SK-N-SH treated with all-trans-retinoic acid at 6 μM for 48 hours (cell line): ENCODE measurements around the gene MXRA7.

Experiments
- ESRRG ChIP-seq: fragments of 250-450 bp; sonication (Bioruptor Pico); IDR thresholded peaks from 2 replicates; pipeline ENCODE4 v1.6.1; 2021; ENCODE audit warnings: mild to moderate bottlenecking
- PPARA ChIP-seq: fragments of 250-450 bp; sonication (Bioruptor Pico); IDR thresholded peaks from 2 replicates; pipeline ENCODE4 v1.5.0; 2020; ENCODE audit warnings: mild to moderate bottlenecking, borderline replicate concordance
- ZC3H10 ChIP-seq: fragments of 250-450 bp; sonication (Bioruptor Pico); IDR thresholded peaks from 2 replicates; pipeline ENCODE4 v1.5.1; 2021; ENCODE audit warnings: mild to moderate bottlenecking, moderate library complexity
- ZFP3 ChIP-seq: fragments of 250-450 bp; sonication (Bioruptor Pico); IDR thresholded peaks from 2 replicates; pipeline ENCODE4 v1.5.0; 2020; ENCODE audit warnings: mild to moderate bottlenecking, moderate library complexity
- ZNF70 ChIP-seq: fragments of 450-650 bp; formaldehyde crosslinking; IDR thresholded peaks from 2 replicates; pipeline ENCODE4 v1.5.0; 2020; ENCODE audit warnings: mild to moderate bottlenecking, moderate library complexity
- TF ChIP-seq, protein P1 (sequence below): fragments of 250-450 bp; sonication (Bioruptor Pico); IDR thresholded peaks from 2 replicates; pipeline ENCODE4 v1.8.0; 2020; ENCODE audit warnings: mild to moderate bottlenecking, moderate library complexity, borderline replicate concordance
- TF ChIP-seq, protein P2 (sequence below): fragments of 250-450 bp; sonication (Bioruptor Pico); IDR thresholded peaks from 2 replicates; pipeline ENCODE4 v1.5.1; 2020; ENCODE audit warnings: low read depth, mild to moderate bottlenecking, moderate library complexity

DNA sequence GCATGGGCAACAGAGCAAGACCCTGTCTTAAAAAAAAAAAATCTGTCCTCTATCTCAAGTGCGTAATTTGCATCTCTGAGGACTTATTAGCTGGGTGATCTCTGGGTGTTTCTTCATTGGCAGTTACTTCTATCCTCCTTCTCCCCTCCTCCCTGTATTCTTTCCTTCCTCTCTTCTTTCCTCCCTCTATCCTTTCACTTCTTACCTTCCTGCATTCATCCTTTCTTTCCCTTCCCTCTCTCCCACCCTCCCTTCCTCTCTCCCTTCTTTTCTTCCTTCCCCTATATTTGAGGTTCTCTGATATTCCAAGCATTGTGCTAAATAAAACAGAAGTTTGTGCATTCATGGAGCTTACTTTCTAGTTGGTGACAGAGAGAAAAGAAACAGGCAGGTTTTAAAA lies 37.9 kb upstream of the MXRA7 start:
- no peak for TF ChIP-seq PPARA (CRISPR knock-in tag)
- no peak for TF ChIP-seq ZFP3 (CRISPR knock-in tag)
- TF ChIP-seq, protein P1, sequence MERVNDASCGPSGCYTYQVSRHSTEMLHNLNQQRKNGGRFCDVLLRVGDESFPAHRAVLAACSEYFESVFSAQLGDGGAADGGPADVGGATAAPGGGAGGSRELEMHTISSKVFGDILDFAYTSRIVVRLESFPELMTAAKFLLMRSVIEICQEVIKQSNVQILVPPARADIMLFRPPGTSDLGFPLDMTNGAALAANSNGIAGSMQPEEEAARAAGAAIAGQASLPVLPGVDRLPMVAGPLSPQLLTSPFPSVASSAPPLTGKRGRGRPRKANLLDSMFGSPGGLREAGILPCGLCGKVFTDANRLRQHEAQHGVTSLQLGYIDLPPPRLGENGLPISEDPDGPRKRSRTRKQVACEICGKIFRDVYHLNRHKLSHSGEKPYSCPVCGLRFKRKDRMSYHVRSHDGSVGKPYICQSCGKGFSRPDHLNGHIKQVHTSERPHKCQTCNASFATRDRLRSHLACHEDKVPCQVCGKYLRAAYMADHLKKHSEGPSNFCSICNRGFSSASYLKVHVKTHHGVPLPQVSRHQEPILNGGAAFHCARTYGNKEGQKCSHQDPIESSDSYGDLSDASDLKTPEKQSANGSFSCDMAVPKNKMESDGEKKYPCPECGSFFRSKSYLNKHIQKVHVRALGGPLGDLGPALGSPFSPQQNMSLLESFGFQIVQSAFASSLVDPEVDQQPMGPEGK (CRISPR knock-in tag): no peak
- TF ChIP-seq ZNF70 (CRISPR knock-in tag): no peak
- TF ChIP-seq, protein P2, sequence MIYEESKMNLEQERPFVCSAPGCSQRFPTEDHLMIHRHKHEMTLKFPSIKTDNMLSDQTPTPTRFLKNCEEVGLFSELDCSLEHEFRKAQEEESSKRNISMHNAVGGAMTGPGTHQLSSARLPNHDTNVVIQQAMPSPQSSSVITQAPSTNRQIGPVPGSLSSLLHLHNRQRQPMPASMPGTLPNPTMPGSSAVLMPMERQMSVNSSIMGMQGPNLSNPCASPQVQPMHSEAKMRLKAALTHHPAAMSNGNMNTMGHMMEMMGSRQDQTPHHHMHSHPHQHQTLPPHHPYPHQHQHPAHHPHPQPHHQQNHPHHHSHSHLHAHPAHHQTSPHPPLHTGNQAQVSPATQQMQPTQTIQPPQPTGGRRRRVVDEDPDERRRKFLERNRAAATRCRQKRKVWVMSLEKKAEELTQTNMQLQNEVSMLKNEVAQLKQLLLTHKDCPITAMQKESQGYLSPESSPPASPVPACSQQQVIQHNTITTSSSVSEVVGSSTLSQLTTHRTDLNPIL: no peak
- TF ChIP-seq ESRRG: no peak
- no peak for TF ChIP-seq ZC3H10
